VCaP (cell line): Measurements from ENCODE around the gene TXNRD3.

Experiments used
- H3K27ac ChIP-seq: fragments of 450-650 bp; 2 replicates; pipeline ENCODE4 v1.5.1; 2017
- TF ChIP-seq, protein P1 (sequence below): fragments of 450-650 bp; conservative IDR thresholded peaks from 2 replicates; pipeline ENCODE4 v1.5.1; 2017; ENCODE audit warnings: mild to moderate bottlenecking, moderate library complexity

Gene TXNRD3

DNA sequence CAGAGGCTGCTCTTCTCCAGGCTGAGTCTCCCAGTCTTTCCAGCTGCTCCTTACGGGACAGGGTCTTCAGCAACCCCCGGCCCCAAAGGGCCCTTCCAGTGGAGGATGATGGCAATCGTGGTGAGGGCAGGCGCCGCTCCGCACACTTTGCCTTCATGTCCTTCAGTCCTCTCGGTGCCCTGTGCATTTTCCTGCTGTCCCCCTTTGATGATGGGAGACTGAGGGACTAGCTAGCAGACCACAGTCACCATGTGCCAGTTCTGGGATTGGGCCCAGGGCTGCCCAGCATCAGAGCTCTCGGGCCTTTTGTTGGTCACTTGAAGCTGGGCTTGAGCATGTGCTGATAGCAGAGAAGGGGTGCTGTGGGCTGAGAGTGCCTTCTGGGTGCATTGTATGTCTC is 8.8 kb upstream of the TXNRD3 start:
- TF ChIP-seq, protein P1, sequence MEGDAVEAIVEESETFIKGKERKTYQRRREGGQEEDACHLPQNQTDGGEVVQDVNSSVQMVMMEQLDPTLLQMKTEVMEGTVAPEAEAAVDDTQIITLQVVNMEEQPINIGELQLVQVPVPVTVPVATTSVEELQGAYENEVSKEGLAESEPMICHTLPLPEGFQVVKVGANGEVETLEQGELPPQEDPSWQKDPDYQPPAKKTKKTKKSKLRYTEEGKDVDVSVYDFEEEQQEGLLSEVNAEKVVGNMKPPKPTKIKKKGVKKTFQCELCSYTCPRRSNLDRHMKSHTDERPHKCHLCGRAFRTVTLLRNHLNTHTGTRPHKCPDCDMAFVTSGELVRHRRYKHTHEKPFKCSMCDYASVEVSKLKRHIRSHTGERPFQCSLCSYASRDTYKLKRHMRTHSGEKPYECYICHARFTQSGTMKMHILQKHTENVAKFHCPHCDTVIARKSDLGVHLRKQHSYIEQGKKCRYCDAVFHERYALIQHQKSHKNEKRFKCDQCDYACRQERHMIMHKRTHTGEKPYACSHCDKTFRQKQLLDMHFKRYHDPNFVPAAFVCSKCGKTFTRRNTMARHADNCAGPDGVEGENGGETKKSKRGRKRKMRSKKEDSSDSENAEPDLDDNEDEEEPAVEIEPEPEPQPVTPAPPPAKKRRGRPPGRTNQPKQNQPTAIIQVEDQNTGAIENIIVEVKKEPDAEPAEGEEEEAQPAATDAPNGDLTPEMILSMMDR: no peak
- H3K27ac ChIP-seq: no peak overlapping the region

DNA sequence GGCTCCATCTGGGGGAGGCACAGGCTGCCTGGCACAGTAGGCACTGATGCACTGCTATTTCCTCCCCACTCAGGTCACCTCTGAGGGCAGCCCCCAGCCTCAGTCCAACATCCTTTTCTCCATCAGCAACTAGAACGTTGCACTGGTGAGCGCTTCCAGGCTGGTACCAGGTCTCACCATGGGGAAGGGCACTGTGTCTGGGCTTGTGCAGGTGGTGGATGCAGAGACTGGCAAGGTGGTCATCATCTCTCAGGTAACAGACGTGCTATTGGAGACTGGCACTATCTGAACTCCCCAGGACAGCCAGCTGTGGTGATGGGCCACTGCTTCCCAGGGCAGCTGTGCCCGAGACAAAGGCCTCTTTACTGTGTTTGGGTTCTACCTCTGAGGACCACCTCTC is 8.3 kb upstream of the TXNRD3 start:
- TF ChIP-seq, protein P1: no peak

DNA sequence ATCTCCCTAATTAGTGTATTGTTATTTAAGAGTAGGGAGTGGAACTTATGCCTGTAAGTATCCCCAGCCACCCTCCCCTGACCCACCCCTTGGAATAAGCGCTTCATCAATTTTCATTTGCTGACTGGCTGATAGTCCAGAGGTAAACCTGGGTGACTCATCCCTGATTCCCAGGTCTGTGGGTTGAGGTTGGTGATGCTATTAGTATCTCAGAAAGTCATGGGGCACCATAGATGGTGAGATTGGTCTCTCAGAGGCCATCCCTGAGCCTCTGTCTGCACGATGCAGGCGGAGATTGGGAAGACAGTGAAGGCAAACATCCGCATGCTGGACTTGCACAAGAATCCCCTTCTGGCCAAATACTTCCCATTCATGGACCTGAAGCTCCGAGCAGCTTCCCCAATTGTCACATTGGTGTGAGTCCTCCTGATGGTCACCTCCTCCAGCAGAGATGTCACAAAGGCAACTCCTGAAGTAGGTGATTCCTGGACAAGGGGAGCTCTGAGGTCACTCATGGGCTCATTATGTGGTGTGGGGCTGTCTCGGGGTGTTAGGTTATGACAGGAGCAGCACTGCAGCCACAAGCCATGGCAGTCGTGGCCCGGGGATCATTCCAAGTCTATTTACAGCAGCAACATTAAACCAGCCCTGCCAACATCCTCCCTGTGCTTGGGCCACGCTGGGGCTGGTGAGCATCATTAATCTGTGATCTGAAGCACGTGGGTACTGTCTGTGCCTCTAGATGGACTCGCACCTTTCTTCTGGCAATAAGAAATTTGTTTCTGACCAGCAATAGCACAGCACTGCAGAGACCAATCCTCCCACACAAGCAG is 6.8 kb upstream of the TXNRD3 start:
- no peak overlapping the region for H3K27ac ChIP-seq
- TF ChIP-seq, protein P1: no peak

More for the DNA sequence above, 8.3 kb upstream of the TXNRD3 start:
- H3K27ac ChIP-seq: no peak overlapping the region

GRCh38 chr3:126659915-126660886 is 5.3 kb upstream of the TXNRD3 start:
- TF ChIP-seq, protein P1: peak; percentile 75
- H3K27ac ChIP-seq: no peak overlapping the region

- H3K27ac ChIP-seq: no peak overlapping the region
- TF ChIP-seq, protein P1: no peak
Observed at GRCh38 chr3:126658584-126658983, 3.7 kb upstream of the TXNRD3 start.

- TF ChIP-seq, protein P1: no peak
- H3K27ac ChIP-seq: no peak overlapping the region
Observed at GRCh38 chr3:126657901-126658300, 3.0 kb upstream of the TXNRD3 start.
